Caco-2 (cell line): ENCODE measurements around the gene PPP2R3A. TPM values are rescaled to one million over a fixed set of nuclear protein-coding genes. Genes with fewer than 3 reads are reported as not detected.

ENCODE experiments used
- BruUV-seq: library from RNA; stranded (reverse); fragments of 400-500 nt; replicated peaks from 2 replicates; lab custom pipeline; 2021; lab: Mats Ljungman, UMichigan
- CTCF ChIA-PET: fragments of 300-600 bp; sonication (Branson Sonifier 250); formaldehyde crosslinking; loops from one replicate; lab custom pipeline; 2022; ENCODE audit warnings: antibody characterized with exemption; lab: Charles Lee
- POLR2A ChIA-PET: fragments of 300-600 bp; sonication (Branson Sonifier 250); formaldehyde crosslinking; loops from one replicate; lab custom pipeline; 2022; ENCODE audit warnings: antibody characterized with exemption; lab: Charles Lee
- DNase-seq, 2 experiments: peaks; one replicate each; pipeline versions ENCODE4 v3.0.0 to v3.0.0-alpha.2; 2020 to 2022
- H3K27me3 ChIP-seq: replicated peaks from 2 replicates; pipeline ENCODE4 v1.6.0; 2011; ENCODE audit warnings: low read length; ENCODE audit not compliant: control insufficient read depth, insufficient read depth
- H3K36me3 ChIP-seq: 2 replicates; pipeline ENCODE4 v1.5.1; 2011; ENCODE audit warnings: low read length; ENCODE audit not compliant: control insufficient read depth, insufficient read depth
- H3K4me1 ChIP-seq: fragments of 250-450 bp; sonication (Bioruptor Pico); 2 replicates; pipeline ENCODE4 v1.5.1; 2020; ENCODE audit warnings: mild to moderate bottlenecking
- H3K4me3 ChIP-seq: 2 replicates; pipeline ENCODE4 v1.5.1; 2011; ENCODE audit warnings: low read depth, mild to moderate bottlenecking, control low read depth, low read length
- H3K9me3 ChIP-seq: fragments of 250-450 bp; sonication (Bioruptor Pico); 2 replicates; pipeline ENCODE4 v1.5.1; 2020; ENCODE audit warnings: mild to moderate bottlenecking, moderate library complexity
- H3K27ac Mint-ChIP-seq: one replicate; pipeline ENCODE4 v1.8.0; 2022; ENCODE audit warnings: mixed read lengths; ENCODE audit not compliant: unreplicated experiment
- H3K27me3 Mint-ChIP-seq: one replicate; pipeline ENCODE4 v1.8.0; 2022; ENCODE audit warnings: mixed read lengths; ENCODE audit not compliant: insufficient read depth, unreplicated experiment
- H3K36me3 Mint-ChIP-seq: one replicate; pipeline ENCODE4 v1.8.0; 2022; ENCODE audit warnings: mild to moderate bottlenecking, mixed read lengths; ENCODE audit not compliant: insufficient read depth, unreplicated experiment
- H3K4me1 Mint-ChIP-seq: one replicate; pipeline ENCODE4 v1.8.0; 2022; ENCODE audit warnings: low read depth, mixed read lengths; ENCODE audit not compliant: unreplicated experiment
- H3K4me3 Mint-ChIP-seq: one replicate; pipeline ENCODE4 v1.8.0; 2022; ENCODE audit warnings: mild to moderate bottlenecking, moderate library complexity, mixed read lengths; ENCODE audit not compliant: unreplicated experiment
- H3K9me3 Mint-ChIP-seq: one replicate; pipeline ENCODE4 v1.8.0; 2022; ENCODE audit warnings: mixed read lengths; ENCODE audit not compliant: unreplicated experiment
- CTCF ChIP-seq, 2 experiments: fragments of 200-600 bp in 1 of 2; IDR thresholded peaks; 1 replicate in 1 of 2; 2 replicates in 1 of 2; pipeline versions ENCODE4 v1.5.1 to v1.8.0; 2011 to 2022; ENCODE audit warnings: antibody characterized with exemption in 1 of 2, control low read depth in 1 of 2, inconsistent platforms in 1 of 2, low read depth in 1 of 2, low read length in 1 of 2, mild to moderate bottlenecking in 1 of 2, moderate library complexity in 1 of 2; ENCODE audit not compliant: insufficient read depth in 1 of 2, severe bottlenecking in 1 of 2, unreplicated experiment in 1 of 2
- intact Hi-C: fragments of 100-400 bp; cut with micrococcal nuclease; formaldehyde crosslinking; loops from one replicate; pipeline ENCODE4 v1.10.0; 2022; ENCODE audit not compliant: unreplicated experiment
- total RNA-seq: library from RNA; stranded (reverse); gene quantifications from 2 replicates; pipeline ENCODE4 v1.2.3, GENCODE V29; 2022

Gene PPP2R3A
- total RNA-seq, 1 experiment from 2014 or later: 9.5 TPM

GRCh38 chr3:136181741-136182140 is 216.2 kb downstream of the PPP2R3A start:
- POLR2A ChIA-PET: no interaction called here
- Mint-ChIP-seq H3K27ac (no peak overlapping the region), H3K4me3 (no peak overlapping the region)

DNA sequence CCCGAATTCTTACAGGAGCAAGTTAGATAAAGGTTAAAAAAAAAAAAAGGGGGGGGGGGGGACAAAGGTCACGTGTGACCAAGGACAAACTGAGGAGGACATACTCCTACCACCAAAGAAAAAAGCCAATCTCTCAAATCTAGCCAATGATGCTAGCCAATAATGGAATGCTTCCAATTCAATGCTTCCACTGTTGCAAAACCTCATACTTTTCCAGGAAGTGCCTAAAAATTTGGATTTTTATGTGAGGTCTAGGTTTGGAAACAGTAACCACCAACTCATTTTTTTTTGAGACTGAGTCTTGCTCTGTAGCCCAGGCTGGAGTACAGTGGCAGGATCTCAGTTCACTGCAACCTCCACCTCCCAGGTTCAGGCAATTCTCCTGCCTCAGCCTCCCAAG is 219.2 kb downstream of the PPP2R3A start:
- Histone ChIP-seq H3K4me3 (no peak overlapping the region), H3K9me3 (no peaks in the 10 kb centered on the region), H3K27me3 (no peaks in the 10 kb centered on the region), H3K4me1 (peaks cover 18% of the 10 kb centered on the region), H3K36me3 (no peaks in the 10 kb centered on the region)
- H3K4me3 Mint-ChIP-seq: no peak overlapping the region
- no TSS peak for BruUV-seq
- no peak for DNase-seq
- H3K9me3 Mint-ChIP-seq: no peaks in the 10 kb centered on the region
- H3K27me3 Mint-ChIP-seq: no peaks in the 10 kb centered on the region
- H3K36me3 Mint-ChIP-seq: peaks cover 10% of the 10 kb centered on the region
- no peak for TF ChIP-seq CTCF (IDR thresholded peaks at IDR 0.05; ENCODE audit: insufficient read depth in 1 of 2, low read depth in 1 of 2, low read length in 1 of 2, severe bottlenecking in 1 of 2, unreplicated experiment in 1 of 2)
- no peak overlapping the region for H3K27ac Mint-ChIP-seq
- intact Hi-C loops: no loop called here
- ChIA-PET POLR2A (interaction anchor here (0.5 to 0.6 kb wide), 2 partner anchors 12 to 22 kb away, joined by 3 read pairs; partner anchors contain the start of gene MSL2), CTCF (no interaction called here)
- H3K4me1 Mint-ChIP-seq: peaks cover 27% of the 10 kb centered on the region

More at GRCh38 chr3:136181741-136182140, 216.2 kb downstream of the PPP2R3A start:
- no peak for TF ChIP-seq CTCF (IDR thresholded peaks at IDR 0.05; ENCODE audit: insufficient read depth in 1 of 2, low read depth in 1 of 2, low read length in 1 of 2, severe bottlenecking in 1 of 2, unreplicated experiment in 1 of 2)
- Histone ChIP-seq H3K4me3 (no peak overlapping the region), H3K27me3 (no peaks in the 10 kb centered on the region), H3K9me3 (no peaks in the 10 kb centered on the region), H3K36me3 (no peaks in the 10 kb centered on the region), H3K4me1 (0 out of 2 replicates have a peak, but pooled peaks cover 8% of the 10 kb centered on the region)
- Mint-ChIP-seq H3K27me3 (no peaks in the 10 kb centered on the region), H3K9me3 (no peaks in the 10 kb centered on the region), H3K4me1 (peaks cover 15% of the 10 kb centered on the region), H3K36me3 (peaks cover 10% of the 10 kb centered on the region)
- no TSS peak for BruUV-seq
- intact Hi-C loops: no loop called here
- CTCF ChIA-PET: no interaction called here
- DNase-seq: no peak

DNA sequence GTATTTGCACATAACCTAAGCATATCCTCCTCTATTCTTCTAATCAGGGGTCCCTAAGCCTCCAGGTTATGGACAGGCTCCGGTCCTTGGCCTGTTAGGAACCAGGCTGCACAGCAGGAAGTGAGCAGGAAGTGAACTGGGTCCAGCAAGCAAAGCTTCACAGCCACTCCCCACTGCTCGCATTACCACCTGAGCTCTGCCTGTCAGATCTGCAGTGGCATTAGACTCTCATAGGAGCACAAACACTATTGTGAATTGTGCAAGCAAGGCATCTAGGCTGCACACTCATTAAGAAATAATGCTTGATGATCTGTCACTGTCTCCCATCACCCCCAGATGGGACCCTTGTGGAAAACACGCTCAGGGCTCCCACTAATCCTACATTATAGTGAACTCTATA is 220.8 kb downstream of the PPP2R3A start:
- H3K27me3 Mint-ChIP-seq: no peaks in the 10 kb centered on the region
- peaks cover 28% of the 10 kb centered on the region for H3K4me1 ChIP-seq
- no peak overlapping the region for H3K4me3 ChIP-seq
- H3K36me3 ChIP-seq: no peaks in the 10 kb centered on the region
- H3K9me3 ChIP-seq: no peaks in the 10 kb centered on the region
- ChIA-PET POLR2A (interaction anchor here (0.6 to 1.0 kb wide), 2 partner anchors 10 to 60 kb away, joined by 3 to 4 read pairs; partner anchors contain the start of gene MSL2), CTCF (no interaction called here)
- intact Hi-C loops: no loop called here
- BruUV-seq: no TSS peak
- TF ChIP-seq CTCF (IDR thresholded peaks at IDR 0.05; ENCODE audit: insufficient read depth in 1 of 2, low read depth in 1 of 2, low read length in 1 of 2, severe bottlenecking in 1 of 2, unreplicated experiment in 1 of 2): no peak
- no peak overlapping the region for H3K27ac Mint-ChIP-seq
- H3K36me3 Mint-ChIP-seq: peaks cover 15% of the 10 kb centered on the region
- no peaks in the 10 kb centered on the region for H3K9me3 Mint-ChIP-seq
- peak in 1 of 2 experiments; percentile 21 for DNase-seq
- no peaks in the 10 kb centered on the region for H3K27me3 ChIP-seq
- no peak overlapping the region for H3K4me3 Mint-ChIP-seq
- H3K4me1 Mint-ChIP-seq: peaks cover 27% of the 10 kb centered on the region
